H1 (cell line): ENCODE results near the gene CBX4. TPM values are rescaled to one million over a fixed set of nuclear protein-coding genes. Genes with fewer than 3 reads are reported as not detected.

ENCODE experiments used
- CTCF ChIA-PET: fragments of 300-600 bp; sonication (Branson Sonifier 250); formaldehyde crosslinking; loops from one replicate; lab custom pipeline; 2021; ENCODE audit not compliant: partially characterized antibody; lab: Charles Lee
- POLR2A ChIA-PET: fragments of 300-600 bp; sonication (Branson Sonifier 250); formaldehyde crosslinking; loops from one replicate; lab custom pipeline; 2021; ENCODE audit warnings: inconsistent platforms; ENCODE audit not compliant: partially characterized antibody; lab: Charles Lee
- DNase-seq, 2 experiments: peaks; one replicate each; pipeline versions ENCODE4 v3.0.0 to v3.0.0-alpha.2; 2010 to 2022; ENCODE audit warnings: low spot score in 2 of 2, low read depth in 1 of 2, mixed read lengths in 1 of 2
- FAIRE-seq: peaks from 2 replicates; lab custom pipeline; 2011; peaks lifted over from hg19 to GRCh38; lab: Jason Lieb, UNC
- H2AFZ ChIP-seq: 2 replicates; pipeline ENCODE4 v1.8.1; 2012; ENCODE audit warnings: low read length, inconsistent platforms
- H2AK5ac ChIP-seq: 2 replicates; pipeline ENCODE4 v1.6.1; 2013; ENCODE audit warnings: low read depth, low read length
- H2BK120ac ChIP-seq: replicated peaks from 2 replicates; pipeline ENCODE3; 2013; ENCODE audit warnings: low read depth, low read length, inconsistent platforms
- H2BK12ac ChIP-seq: 2 replicates; pipeline ENCODE4 v1.6.1; 2013; ENCODE audit warnings: low read depth, low read length
- H2BK15ac ChIP-seq: 2 replicates; pipeline ENCODE4 v1.6.1; 2013; ENCODE audit warnings: low read length
- H2BK20ac ChIP-seq: 2 replicates; pipeline ENCODE4 v1.6.1; 2013; ENCODE audit warnings: low read length
- H2BK5ac ChIP-seq: 2 replicates; pipeline ENCODE4 v1.6.1; 2013; ENCODE audit warnings: low read depth, low read length
- H3K14ac ChIP-seq: 2 replicates; pipeline ENCODE4 v1.6.1; 2013; ENCODE audit warnings: inconsistent platforms; ENCODE audit not compliant: insufficient read length
- H3K18ac ChIP-seq: 2 replicates; pipeline ENCODE4 v1.6.1; 2013; ENCODE audit warnings: low read length; ENCODE audit errors: extremely low read depth
- H3K23ac ChIP-seq: 2 replicates; pipeline ENCODE4 v1.6.1; 2013; ENCODE audit warnings: inconsistent platforms; ENCODE audit not compliant: insufficient read length
- H3K23me2 ChIP-seq: 2 replicates; pipeline ENCODE4 v1.6.1; 2013; ENCODE audit warnings: low read depth, low read length
- H3K27ac ChIP-seq: 2 replicates; pipeline ENCODE4 v1.6.1; 2011; ENCODE audit warnings: low read depth, low read length, inconsistent platforms
- H3K27me3 ChIP-seq, 4 experiments: replicated peaks in 1 of 4; 1 replicate in 1 of 4; 2 replicates in 3 of 4; pipeline versions ENCODE4 v1.6.1 to v1.8.1; 2011 to 2013; ENCODE audit warnings: low read length in 3 of 4, mild to moderate bottlenecking in 3 of 4, inconsistent platforms in 2 of 4, mixed read lengths in 2 of 4, moderate library complexity in 1 of 4; ENCODE audit not compliant: control insufficient read depth in 3 of 4, insufficient read depth in 3 of 4; ENCODE audit errors: extremely low read depth in 1 of 4
- H3K36me3 ChIP-seq, 4 experiments: 2 replicates each; pipeline versions ENCODE4 v1.6.1 to v1.8.1; 2011 to 2013; ENCODE audit warnings: mild to moderate bottlenecking in 4 of 4, low read length in 3 of 4, moderate library complexity in 2 of 4, control low read depth in 1 of 4, inconsistent platforms in 1 of 4; ENCODE audit not compliant: insufficient read depth in 4 of 4, control insufficient read depth in 2 of 4
- H3K4ac ChIP-seq: replicated peaks from 2 replicates; pipeline ENCODE3; 2013; ENCODE audit warnings: low read length, low read depth, mixed read lengths, inconsistent platforms; ENCODE audit not compliant: insufficient read length
- H3K4me1 ChIP-seq, 4 experiments: replicated peaks in 1 of 4; 1 replicate in 1 of 4; 2 replicates in 3 of 4; pipeline versions ENCODE4 v1.6.1 to v1.8.1; 2011 to 2013; ENCODE audit warnings: low read length in 3 of 4, inconsistent platforms in 2 of 4, mixed read lengths in 1 of 4; ENCODE audit not compliant: insufficient read depth in 4 of 4, control insufficient read depth in 3 of 4
- H3K4me2 ChIP-seq, 2 experiments: 2 replicates each; pipeline versions ENCODE4 v1.6.1 to v1.8.1; 2011 to 2013; ENCODE audit warnings: low read depth in 2 of 2, low read length in 2 of 2, control low read depth in 1 of 2, inconsistent platforms in 1 of 2, mild to moderate bottlenecking in 1 of 2; ENCODE audit not compliant: insufficient read depth in 1 of 2
- H3K4me3 ChIP-seq, 4 experiments: fragments of 200-600, 300-600 bp in 1 of 4; sonication (generic), shearing (Covaris generic), sonication (Bioruptor Twin) in 1 of 4; 2 replicates each; pipeline versions ENCODE4 v1.5.1 to v1.8.1; 2011 to 2016; ENCODE audit warnings: low read length in 4 of 4, low read depth in 3 of 4, control low read depth in 2 of 4, inconsistent platforms in 2 of 4, mild to moderate bottlenecking in 2 of 4, mixed read lengths in 1 of 4, moderate library complexity in 1 of 4; ENCODE audit not compliant: insufficient read depth in 2 of 4; ENCODE audit errors: extremely low read depth in 1 of 4
- H3K56ac ChIP-seq: replicated peaks from 2 replicates; pipeline ENCODE3; 2013; ENCODE audit warnings: low read depth, mild to moderate bottlenecking, mixed read lengths, low read length, inconsistent platforms; ENCODE audit not compliant: insufficient read length
- H3K79me1 ChIP-seq: 2 replicates; pipeline ENCODE4 v1.6.1; 2013; ENCODE audit warnings: low read depth, low read length, control low read depth
- H3K79me2 ChIP-seq, 2 experiments: 2 replicates each; pipeline versions ENCODE4 v1.6.1 to v1.8.1; 2012 to 2013; ENCODE audit warnings: low read length in 2 of 2, mild to moderate bottlenecking in 2 of 2, inconsistent platforms in 1 of 2; ENCODE audit not compliant: insufficient read depth in 2 of 2, control insufficient read depth in 1 of 2
- H3K9ac ChIP-seq, 4 experiments: replicated peaks in 1 of 4; 1 replicate in 1 of 4; 2 replicates in 3 of 4; pipeline versions ENCODE4 v1.6.1 to v1.8.1; 2011 to 2013; ENCODE audit warnings: low read depth in 3 of 4, low read length in 3 of 4, control low read depth in 2 of 4, mild to moderate bottlenecking in 2 of 4, moderate library complexity in 2 of 4, inconsistent platforms in 1 of 4; ENCODE audit errors: extremely low read depth in 1 of 4
- H3K9me3 ChIP-seq, 2 experiments: 2 replicates each; pipeline versions ENCODE4 v1.6.1 to v1.8.1; 2012 to 2013; ENCODE audit warnings: mild to moderate bottlenecking in 2 of 2, moderate library complexity in 2 of 2, control low read depth in 1 of 2, inconsistent platforms in 1 of 2, low read depth in 1 of 2, low read length in 1 of 2, mixed read lengths in 1 of 2; ENCODE audit not compliant: insufficient read depth in 2 of 2
- H4K20me1 ChIP-seq, 2 experiments: replicated peaks in 1 of 2; 2 replicates each; pipeline versions ENCODE3 to v1.8.1; 2011 to 2013; ENCODE audit warnings: inconsistent platforms in 2 of 2, low read length in 2 of 2, mild to moderate bottlenecking in 1 of 2; ENCODE audit not compliant: insufficient read depth in 2 of 2, control insufficient read depth in 1 of 2
- H4K5ac ChIP-seq: 2 replicates; pipeline ENCODE4 v1.6.1; 2013; ENCODE audit warnings: low read length, low read depth, mixed read lengths, inconsistent platforms; ENCODE audit not compliant: insufficient read length
- H4K8ac ChIP-seq: 2 replicates; pipeline ENCODE4 v1.8.0; 2013; ENCODE audit warnings: mild to moderate bottlenecking, moderate library complexity, low read length, inconsistent platforms; ENCODE audit not compliant: insufficient read depth; ENCODE audit errors: extremely low read depth
- H4K91ac ChIP-seq: replicated peaks from 2 replicates; pipeline ENCODE3; 2013; ENCODE audit warnings: low read length, mixed read lengths, inconsistent platforms; ENCODE audit not compliant: insufficient read length
- FOSL1 ChIP-seq: IDR thresholded peaks from 2 replicates; pipeline ENCODE4 v1.6.1; 2011; ENCODE audit warnings: mild to moderate bottlenecking, low read depth, low read length, moderate library complexity; ENCODE audit not compliant: insufficient read depth
- POLR2AphosphoS5 ChIP-seq: IDR thresholded peaks from 2 replicates; pipeline ENCODE4 v1.6.1; 2011; ENCODE audit warnings: low read depth, low read length
- WGBS, 2 experiments: shearing (Covaris generic) in 1 of 2; methylation state at CpG; one replicate each; pipeline versions ENCODE4 v1.1.6 to v1.1.7; 2013 to 2015; ENCODE audit warnings: low lambda C conversion rate in 2 of 2, mixed read lengths in 2 of 2, inconsistent platforms in 1 of 2, low coverage in 1 of 2, missing lambda C conversion rate in 1 of 2; ENCODE audit not compliant: insufficient replicate concordance in 2 of 2, insufficient coverage in 1 of 2, insufficient read length in 1 of 2; ENCODE audit errors: extremely low coverage in 1 of 2, missing lambda C conversion rate in 1 of 2; 5-methylcytosine and 5-hydroxymethylcytosine counted together
- polyA plus RNA-seq, 7 experiments: library from polyadenylated mRNA; depleted of rRNA in 3 of 7; stranded (reverse) in 5 of 7; unstranded in 2 of 7; fragments of >200 nt in 5 of 7; fragments of 200-250 nt in 2 of 7; gene quantifications; 1 replicate in 5 of 7; 2 replicates in 1 of 7; 4 replicates in 1 of 7; pipeline versions ENCODE4 v1.2.1 to v1.2.3, GENCODE V29; 2011 to 2013; ENCODE audit warnings: missing spikeins in 2 of 7, mixed read lengths in 2 of 7
- total RNA-seq: library from RNA; stranded (reverse); fragmentation: NEBNext Ultra II Directional; extraction: Animal tissue kit (Norgen Biotek cat#: 25700); gene quantifications from 2 replicates; pipeline ENCODE4 v1.2.1, GENCODE V29; 2021

The CBX4 gene
- total and polyA plus RNA-seq, 2 of the 8 experiments (the other 6 are each of a cell fraction or from before 2014, with no cell fraction given): 1.8 to 4.0 TPM

- peaks cover 25 to 64% (median 47%) of the 10 kb centered on the region in 4 experiments; a peak in 7 of 8 replicates for H3K36me3 ChIP-seq
- FAIRE-seq (no peak), DNase-seq (no peak)
- H2BK5ac ChIP-seq: no peak overlapping the region
- H4K8ac ChIP-seq: no peak overlapping the region
- peaks cover 31% of the 10 kb centered on the region for H3K79me1 ChIP-seq
- no peaks in the 10 kb centered on the region for H3K9me3 ChIP-seq
- H3K27ac ChIP-seq: no peak overlapping the region
- ChIA-PET POLR2A (interaction anchor here (0.6 to 4.2 kb wide), 10 partner anchors 15 to 233 kb away, joined by 3 to 18 read pairs (median 4); no protein-coding TSS in a partner anchor), CTCF (interaction anchor here (0.6 to 3.7 kb wide), 8 partner anchors 9 to 652 kb away, joined by 3 to 18 read pairs (median 4); no protein-coding TSS in a partner anchor)
- TF ChIP-seq FOSL1: no peak
- TF ChIP-seq POLR2AphosphoS5: 0 out of 2 replicates have a peak, but pooled peaks have one; percentile 3
- H4K20me1 ChIP-seq: peaks cover 40 to 55% of the 10 kb centered on the region in 2 experiments
- no peak overlapping the region for H2AK5ac ChIP-seq
- no peak overlapping the region for H3K9ac ChIP-seq
- H4K5ac ChIP-seq: no peak overlapping the region
- no peak overlapping the region for H3K23ac ChIP-seq
- H2AFZ ChIP-seq: no peak overlapping the region
- no peak overlapping the region for H3K18ac ChIP-seq
- H3K14ac ChIP-seq: no peak overlapping the region
- H2BK15ac ChIP-seq: no peak overlapping the region
- H3K56ac ChIP-seq: no peak overlapping the region
- H3K4me3 ChIP-seq: no peak overlapping the region
- H3K4me2 ChIP-seq: no peak overlapping the region
- H3K4ac ChIP-seq: no peak overlapping the region
- no peak overlapping the region for H2BK20ac ChIP-seq
- H3K79me2 ChIP-seq: peaks cover 0 to 22% of the 10 kb centered on the region in 2 experiments; a peak in 2 of 4 replicates
- peaks cover 3 to 32% (median 18%) of the 10 kb centered on the region in 4 experiments for H3K4me1 ChIP-seq
- H4K91ac ChIP-seq: no peak overlapping the region
- no peak overlapping the region for H2BK12ac ChIP-seq
- H3K27me3 ChIP-seq: peaks cover 0 to 14% (median 9%) of the 10 kb centered on the region in 4 experiments; a peak in 6 of 7 replicates
- H2BK120ac ChIP-seq: no peak overlapping the region
- 95% methylated on average over 30 of the region's 31 CpGs; no CpG with 5 or more reads in 1 of the 2 experiments for WGBS, 2 experiments
- H3K23me2 ChIP-seq: peaks cover under 1% of the 10 kb centered on the region; the same call in 1 of the 2 replicates
Measured at GRCh38 chr17:79784353-79785016, 54.8 kb downstream of the CBX4 start.
